ENCODE results near the gene GPATCH8. TPM values are rescaled to one million over a fixed set of nuclear protein-coding genes. Genes with fewer than 3 reads are reported as not detected.
"Not testable (repeated sequence)": the region's sequence is repeated elsewhere in the genome, so short reads cannot be mapped to it uniquely, and the experiment has no call there.

GPATCH8 gene
- total RNA-seq, 4 donors from 2014 or later = 14.5 to 53.1 (median 31.2) TPM

- Histone ChIP-seq H3K4me1 (no peaks in the 10 kb centered on the region), H3K27ac (no peak overlapping the region), H3K9me3 (no peaks in the 10 kb centered on the region), H3K27me3 (no peaks in the 10 kb centered on the region), H3K36me3 (peaks cover 0 to 27% (median 8%) of the 10 kb centered on the region in 4 donors), H3K4me3 (no peak overlapping the region)
- DNase-seq = no peak
- TF ChIP-seq, protein P1, sequence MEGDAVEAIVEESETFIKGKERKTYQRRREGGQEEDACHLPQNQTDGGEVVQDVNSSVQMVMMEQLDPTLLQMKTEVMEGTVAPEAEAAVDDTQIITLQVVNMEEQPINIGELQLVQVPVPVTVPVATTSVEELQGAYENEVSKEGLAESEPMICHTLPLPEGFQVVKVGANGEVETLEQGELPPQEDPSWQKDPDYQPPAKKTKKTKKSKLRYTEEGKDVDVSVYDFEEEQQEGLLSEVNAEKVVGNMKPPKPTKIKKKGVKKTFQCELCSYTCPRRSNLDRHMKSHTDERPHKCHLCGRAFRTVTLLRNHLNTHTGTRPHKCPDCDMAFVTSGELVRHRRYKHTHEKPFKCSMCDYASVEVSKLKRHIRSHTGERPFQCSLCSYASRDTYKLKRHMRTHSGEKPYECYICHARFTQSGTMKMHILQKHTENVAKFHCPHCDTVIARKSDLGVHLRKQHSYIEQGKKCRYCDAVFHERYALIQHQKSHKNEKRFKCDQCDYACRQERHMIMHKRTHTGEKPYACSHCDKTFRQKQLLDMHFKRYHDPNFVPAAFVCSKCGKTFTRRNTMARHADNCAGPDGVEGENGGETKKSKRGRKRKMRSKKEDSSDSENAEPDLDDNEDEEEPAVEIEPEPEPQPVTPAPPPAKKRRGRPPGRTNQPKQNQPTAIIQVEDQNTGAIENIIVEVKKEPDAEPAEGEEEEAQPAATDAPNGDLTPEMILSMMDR (IDR thresholded peaks at IDR 0.05) = no peak
- TF ChIP-seq POLR2AphosphoS5 (IDR thresholded peaks at IDR 0.05) (no peak), EP300 (IDR thresholded peaks at IDR 0.05; ENCODE audit: low read depth) (no peak), POLR2A (IDR thresholded peaks at IDR 0.05) (no peak)
- WGBS, 2 donors (ENCODE audit: low coverage in 1 of 2) = 93 to 94% methylated on average over 7 to 8 of the region's 8 CpGs
- intact Hi-C loops (cut with DNase I; ENCODE audit: low total_unique reads) (no loop called here), in situ Hi-C loops (cut with MboI; ENCODE audit: low pct_ligation_motif_present in 1 of 4, low pct_unique_long_range_greater_than_20kb in 1 of 4, low sequenced_read_pairs in 3 of 4) (loop anchor here in 1 of 4 donors (25.0 kb wide), 1 partner anchor 115 kb away; the partner anchor contains the start of gene GPATCH8)
Observed at GRCh38 chr17:44397479-44398440, 105.4 kb downstream of the GPATCH8 start.

DNA sequence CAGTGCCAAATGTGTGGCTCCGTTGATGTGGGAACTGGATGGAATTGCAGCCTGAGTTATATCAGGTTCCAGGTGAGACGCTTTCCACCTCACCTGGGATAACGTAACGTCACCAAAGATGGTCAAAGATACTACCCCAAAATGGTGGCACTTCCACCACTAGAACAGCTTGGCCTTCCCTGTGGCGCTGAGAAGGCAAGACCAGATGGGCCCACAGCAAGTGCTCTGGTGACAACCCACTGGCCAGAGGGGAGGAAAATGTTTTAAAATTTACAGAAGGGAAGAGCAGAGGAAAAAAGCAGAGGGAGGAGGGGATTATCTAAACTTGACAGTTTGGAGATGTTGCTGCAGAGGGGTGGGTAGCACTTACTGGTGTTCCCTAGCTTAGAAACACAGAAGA lies 106.3 kb downstream of the GPATCH8 start:
- in situ Hi-C loops (cut with MboI; ENCODE audit: low pct_ligation_motif_present in 1 of 4, low pct_unique_long_range_greater_than_20kb in 1 of 4, low sequenced_read_pairs in 3 of 4) = loop anchor here in 1 of 4 donors (25.0 kb wide), 1 partner anchor 115 kb away; the partner anchor contains the start of gene GPATCH8
- no peaks in the 10 kb centered on the region for H3K4me1 ChIP-seq
- WGBS, 2 donors (ENCODE audit: low coverage in 1 of 2) = 90 to 92% methylated on average over 3 to 5 of the region's 5 CpGs
- intact Hi-C loops (cut with DNase I; ENCODE audit: low total_unique reads) = no loop called here
- TF ChIP-seq, protein P1 (IDR thresholded peaks at IDR 0.05) = no peak
- TF ChIP-seq EP300 (IDR thresholded peaks at IDR 0.05; ENCODE audit: low read depth) (no peak), POLR2AphosphoS5 (IDR thresholded peaks at IDR 0.05) (no peak)
- H3K9me3 ChIP-seq = no peaks in the 10 kb centered on the region
- no peaks in the 10 kb centered on the region for H3K27me3 ChIP-seq
- no peak overlapping the region for H3K27ac ChIP-seq
- no peak overlapping the region for H3K4me3 ChIP-seq
- H3K36me3 ChIP-seq = peaks cover 0 to 27% (median 8%) of the 10 kb centered on the region in 4 donors
- no peak for DNase-seq

DNA sequence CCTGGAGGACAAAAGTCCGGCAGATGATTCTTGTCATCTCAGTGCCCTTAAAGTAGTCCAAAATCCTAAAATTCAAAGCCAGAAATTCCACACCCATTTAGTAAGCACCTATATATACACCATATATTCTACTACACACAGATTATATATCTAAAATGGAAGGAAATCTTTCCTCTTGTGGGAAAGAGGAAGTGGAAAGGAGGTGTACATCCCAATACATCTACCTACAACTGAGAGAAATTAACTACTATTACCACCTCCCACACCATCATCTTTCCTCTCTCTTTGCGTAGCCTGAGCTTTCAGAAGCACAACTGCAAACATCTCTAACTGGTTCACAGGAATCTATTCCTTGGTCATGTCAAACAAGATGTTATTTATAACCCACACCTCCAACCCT lies 108.4 kb downstream of the GPATCH8 start:
- in situ Hi-C loops (cut with MboI; ENCODE audit: low pct_ligation_motif_present in 1 of 4, low pct_unique_long_range_greater_than_20kb in 1 of 4, low sequenced_read_pairs in 3 of 4) = loop anchor here in 1 of 4 donors (25.0 kb wide), 1 partner anchor 117 kb away; the partner anchor contains the start of gene GPATCH8

GRCh38 chr17:44394112-44394511 lies 109.1 kb downstream of the GPATCH8 start:
- H3K4me3 ChIP-seq; DNase-seq; H3K9me3 ChIP-seq; H3K4me1 ChIP-seq; H3K27me3 ChIP-seq; intact Hi-C loops (cut with DNase I; ENCODE audit: low total_unique reads); H3K36me3 ChIP-seq; H3K27ac ChIP-seq: not testable (repeated sequence)
- in situ Hi-C loops (cut with MboI; ENCODE audit: low pct_ligation_motif_present in 1 of 4, low pct_unique_long_range_greater_than_20kb in 1 of 4, low sequenced_read_pairs in 3 of 4) = loop anchor here in 1 of 4 donors (25.0 kb wide), 1 partner anchor 118 kb away; the partner anchor contains the start of gene GPATCH8
- 94% methylated on average over 9 of the region's 9 CpGs; no CpG with 5 or more reads in 1 of the 2 donors for WGBS, 2 donors (ENCODE audit: low coverage in 1 of 2)

More for the DNA sequence above, 108.4 kb downstream of the GPATCH8 start:
- intact Hi-C loops (cut with DNase I; ENCODE audit: low total_unique reads) = no loop called here
- WGBS, 2 donors (ENCODE audit: low coverage in 1 of 2) = 83 to 95% methylated on average over 2 of the region's 2 CpGs
- no peak for DNase-seq
- Histone ChIP-seq H3K4me1 (no peaks in the 10 kb centered on the region), H3K9me3 (no peaks in the 10 kb centered on the region), H3K27me3 (no peaks in the 10 kb centered on the region), H3K27ac (no peak overlapping the region), H3K36me3 (peaks cover 0 to 9% (median 0%) of the 10 kb centered on the region in 4 donors), H3K4me3 (no peak overlapping the region)
- TF ChIP-seq, protein P1 (IDR thresholded peaks at IDR 0.05) = no peak
- TF ChIP-seq POLR2A (IDR thresholded peaks at IDR 0.05) (no peak), POLR2AphosphoS5 (IDR thresholded peaks at IDR 0.05) (no peak), EP300 (IDR thresholded peaks at IDR 0.05; ENCODE audit: low read depth) (no peak)

Data from transverse colon (tissue), 4 donors.